Measurements from ENCODE around the gene PEX26. TPM values are rescaled to one million over a fixed set of nuclear protein-coding genes. Genes with fewer than 3 reads are reported as not detected.
"Not testable (repeated sequence)": the region's sequence is repeated elsewhere in the genome, so short reads cannot be mapped to it uniquely, and the experiment has no call there.

The PEX26 gene
- polyA plus RNA-seq, 6 donors from 2014 or later, result 1.0 to 4.3 (median 2.4) TPM

DNA sequence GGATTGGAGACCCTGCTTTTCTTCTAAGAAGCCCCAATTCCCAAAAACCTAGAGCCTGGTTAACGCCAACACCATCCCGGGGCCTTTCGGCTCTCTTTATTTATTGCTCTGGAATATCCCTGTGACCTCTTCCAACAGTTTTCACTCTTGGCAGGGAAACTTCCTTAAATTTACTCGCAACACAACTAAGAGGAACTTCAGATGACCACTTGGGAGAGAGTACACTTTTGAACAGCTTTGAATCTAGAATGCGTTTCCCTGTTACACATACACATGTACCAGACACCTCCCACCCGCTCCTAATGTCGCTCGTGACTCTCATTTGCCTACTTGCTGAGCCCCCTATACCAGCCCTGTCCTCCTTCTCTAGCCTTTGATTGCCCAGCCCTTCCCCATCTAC lies 52.2 kb downstream of the PEX26 start:
- Mint-ChIP-seq H3K36me3 (peaks cover 7 to 13% of the 10 kb centered on the region in 2 donors), H3K27me3 (no peaks in the 10 kb centered on the region), H3K4me3 (peak overlapping the region in 1 of 8 donors; percentile 54), H3K27ac (peak overlapping the region in 1 of 6 donors; percentile 39), H3K9me3 (no peaks in the 10 kb centered on the region), H3K4me1 (no peaks in the 10 kb centered on the region)
- DNase-seq (no peak), ATAC-seq (ENCODE audit: low read depth in 2 of 2) (no peak)

GRCh38 chr22:18130699-18131429 lies 53.1 kb downstream of the PEX26 start:
- no peak for ATAC-seq (ENCODE audit: low read depth in 2 of 2)
- Mint-ChIP-seq H3K27ac (no peak overlapping the region), H3K27me3 (no peaks in the 10 kb centered on the region), H3K36me3 (peaks cover 7 to 13% of the 10 kb centered on the region in 2 donors), H3K4me1 (no peaks in the 10 kb centered on the region), H3K4me3 (no peak overlapping the region), H3K9me3 (no peaks in the 10 kb centered on the region)
- no peak for DNase-seq

GRCh38 chr22:18133452-18133851 lies 55.7 kb downstream of the PEX26 start:
- ATAC-seq (ENCODE audit: low read depth in 2 of 2) (no peak), DNase-seq (no peak)
- Mint-ChIP-seq H3K4me1 (no peaks in the 10 kb centered on the region), H3K4me3 (no peak overlapping the region), H3K27me3 (no peaks in the 10 kb centered on the region), H3K27ac (no peak overlapping the region), H3K36me3 (peaks cover 5 to 7% of the 10 kb centered on the region in 2 donors), H3K9me3 (no peaks in the 10 kb centered on the region)

GRCh38 chr22:18136563-18137320 lies 59.0 kb downstream of the PEX26 start:
- no peak for ATAC-seq (ENCODE audit: low read depth in 2 of 2)
- Mint-ChIP-seq H3K27ac (peak overlapping the region in 2 of 6 donors; percentile 1 to 64), H3K27me3 (no peaks in the 10 kb centered on the region)

GRCh38 chr22:18141004-18141403 lies 63.2 kb downstream of the PEX26 start:
- H3K4me1 Mint-ChIP-seq; H3K4me3 Mint-ChIP-seq; H3K9me3 Mint-ChIP-seq; ATAC-seq (ENCODE audit: low read depth in 2 of 2); DNase-seq; H3K27me3 Mint-ChIP-seq; H3K36me3 Mint-ChIP-seq: not testable (repeated sequence)
- peak overlapping the region in 1 of 6 donors; percentile 8 for H3K27ac Mint-ChIP-seq

More at GRCh38 chr22:18136563-18137320, 59.0 kb downstream of the PEX26 start:
- Mint-ChIP-seq H3K4me3 (no peak overlapping the region), H3K36me3 (peaks cover 1 to 2% of the 10 kb centered on the region in 2 donors), H3K9me3 (peaks cover 0 to 1% (median 0%) of the 10 kb centered on the region in 7 donors), H3K4me1 (no peaks in the 10 kb centered on the region)
- DNase-seq, result no peak

DNA sequence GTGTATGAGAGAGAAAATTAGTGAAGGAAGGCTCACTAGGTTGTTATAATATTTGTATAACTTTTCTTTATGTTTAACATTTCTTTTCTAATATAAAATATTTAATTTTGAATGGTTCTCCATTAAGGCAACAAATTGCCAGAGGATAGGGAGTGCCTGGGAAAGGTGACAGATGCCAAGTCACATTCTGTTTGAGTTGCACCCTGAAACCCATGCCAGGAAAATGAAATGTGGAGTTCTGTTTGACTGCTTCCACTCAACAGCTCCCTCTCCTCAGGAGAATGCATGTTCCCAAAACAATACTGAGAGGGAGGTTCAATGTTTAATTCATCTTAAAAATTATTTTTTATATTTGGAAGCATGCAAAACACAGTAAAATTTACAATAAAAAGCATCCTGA lies 66.3 kb downstream of the PEX26 start:
- ATAC-seq (ENCODE audit: low read depth in 2 of 2), result no peak
- Mint-ChIP-seq H3K4me3 (no peak overlapping the region), H3K27ac (no peak overlapping the region), H3K36me3 (no peaks in the 10 kb centered on the region), H3K4me1 (peaks cover 0 to 12% (median 10%) of the 10 kb centered on the region in 3 donors), H3K9me3 (peaks cover 0 to 4% (median 0%) of the 10 kb centered on the region in 7 donors), H3K27me3 (no peaks in the 10 kb centered on the region)
- DNase-seq, result no peak

GRCh38 chr22:18145676-18146388 lies 68.0 kb downstream of the PEX26 start:
- DNase-seq (no peak), ATAC-seq (ENCODE audit: low read depth in 2 of 2) (no peak)
- Mint-ChIP-seq H3K4me3 (peak overlapping the region in 1 of 8 donors; percentile 24), H3K36me3 (no peaks in the 10 kb centered on the region), H3K27me3 (no peaks in the 10 kb centered on the region), H3K9me3 (peaks cover 0 to 2% (median 0%) of the 10 kb centered on the region in 7 donors), H3K4me1 (peaks cover 0 to 24% (median 13%) of the 10 kb centered on the region in 3 donors), H3K27ac (peak overlapping the region in 1 of 6 donors; percentile 75)

DNA sequence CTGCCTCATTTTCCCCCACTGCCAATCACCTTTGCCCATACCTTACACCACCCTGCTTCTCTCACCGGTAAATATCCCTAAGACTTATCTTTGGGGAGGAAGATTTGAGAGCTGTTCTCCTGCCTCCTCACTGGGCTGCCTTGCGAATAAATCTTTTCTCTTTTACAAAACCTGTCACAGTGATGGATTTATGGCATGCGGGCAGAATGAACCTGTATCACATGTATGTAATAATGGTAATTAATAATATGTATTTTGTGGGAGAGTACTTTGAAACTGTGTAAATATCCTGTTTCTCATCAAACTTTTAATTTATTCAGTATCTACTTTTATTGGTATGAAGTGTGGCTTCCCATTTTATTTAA lies 68.6 kb downstream of the PEX26 start:
- peaks cover 0 to 25% (median 13%) of the 10 kb centered on the region in 3 donors for H3K4me1 Mint-ChIP-seq
- peaks cover 0 to 2% (median 0%) of the 10 kb centered on the region in 7 donors for H3K9me3 Mint-ChIP-seq
- H3K36me3 Mint-ChIP-seq, result no peaks in the 10 kb centered on the region
- H3K27me3 Mint-ChIP-seq, result no peaks in the 10 kb centered on the region
- ATAC-seq (ENCODE audit: low read depth in 2 of 2), result no peak
- no peak for DNase-seq
- H3K27ac Mint-ChIP-seq, result peak overlapping the region in 1 of 6 donors; percentile 75
- peak overlapping the region in 3 of 8 donors; percentile 24 to 54 (median 47) for H3K4me3 Mint-ChIP-seq

DNA sequence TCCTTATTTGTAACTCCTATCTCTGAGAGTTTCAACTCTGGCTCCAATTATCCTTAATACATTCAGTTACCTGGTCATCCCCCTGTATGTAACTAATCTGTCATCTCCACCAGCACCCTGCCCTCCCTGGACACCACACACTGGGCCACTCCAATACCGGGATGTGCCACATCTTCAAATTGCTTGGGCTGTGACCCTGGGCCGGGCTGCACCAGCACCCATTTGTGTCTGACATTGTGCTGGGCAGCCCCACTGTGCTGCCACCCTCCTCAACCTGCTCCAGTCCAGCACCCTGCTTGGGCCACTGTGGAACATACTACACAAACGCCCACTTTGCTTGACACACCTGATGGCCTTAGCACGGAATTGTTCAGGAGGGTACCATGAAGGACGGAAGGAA lies 70.0 kb downstream of the PEX26 start:
- Mint-ChIP-seq H3K4me3 (peak overlapping the region in 3 of 8 donors; percentile 40 to 88 (median 51)), H3K27me3 (no peaks in the 10 kb centered on the region)
- no peak for DNase-seq

DNA sequence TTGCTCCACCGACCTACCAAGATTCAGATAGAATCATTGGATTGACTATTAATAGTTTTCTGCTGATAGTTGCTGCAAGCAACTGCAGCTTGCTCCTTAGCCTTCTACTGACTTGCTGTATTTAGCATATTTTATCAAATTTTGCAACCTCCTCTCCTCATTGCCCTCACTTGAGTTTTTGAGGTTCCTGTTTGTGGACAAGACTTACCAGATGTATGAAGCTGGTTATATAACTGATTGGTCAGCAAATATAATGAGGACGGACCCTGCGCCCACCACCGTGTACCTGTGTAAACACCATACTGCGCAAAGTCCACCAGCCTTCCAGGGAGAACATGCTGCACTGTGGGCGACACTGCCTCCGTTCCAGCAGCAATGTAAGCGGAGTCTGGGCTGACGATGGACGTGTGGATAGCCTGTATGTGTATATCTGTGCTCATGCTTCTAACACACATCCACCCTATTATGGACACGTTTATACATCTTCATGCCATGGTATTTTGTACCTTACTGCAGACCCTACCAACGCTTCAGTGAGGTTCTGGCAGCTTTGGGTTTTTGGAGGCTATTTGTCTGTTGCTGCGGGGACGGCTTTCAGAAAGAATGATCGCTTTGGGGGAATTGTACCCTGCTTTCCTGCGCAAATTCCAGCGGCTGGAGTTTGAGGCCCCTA lies 70.6 kb downstream of the PEX26 start:
- Mint-ChIP-seq H3K4me1 (peaks cover 5 to 28% (median 18%) of the 10 kb centered on the region in 3 donors), H3K9me3 (no peaks in the 10 kb centered on the region)

More for the DNA sequence above, 70.0 kb downstream of the PEX26 start:
- ATAC-seq (ENCODE audit: low read depth in 2 of 2), result no peak
- Mint-ChIP-seq H3K27ac (peak overlapping the region in 2 of 6 donors; percentile 44 to 58), H3K9me3 (no peaks in the 10 kb centered on the region), H3K4me1 (peaks cover 4 to 28% (median 17%) of the 10 kb centered on the region in 3 donors), H3K36me3 (no peaks in the 10 kb centered on the region)

DNA sequence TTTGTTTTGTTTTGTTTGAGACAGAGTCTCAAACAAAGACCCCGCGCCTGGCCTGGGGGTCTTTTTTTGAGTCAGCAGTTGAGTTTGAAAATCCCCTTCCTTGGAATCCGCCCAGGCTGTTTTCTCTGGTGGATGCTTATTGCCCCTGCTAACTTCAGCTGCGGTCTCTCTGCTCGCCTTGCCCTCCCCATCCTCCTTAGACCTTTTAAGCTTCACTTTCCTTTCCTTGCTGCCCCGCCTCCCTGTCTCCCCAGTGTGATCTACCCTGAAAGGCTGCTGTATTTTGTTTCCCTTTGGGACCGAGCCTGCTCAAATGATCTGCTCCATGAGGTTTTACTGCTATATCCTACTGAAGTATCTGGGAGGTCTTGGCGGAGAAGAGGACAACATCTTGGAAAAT lies 74.7 kb downstream of the PEX26 start:
- H3K4me1 Mint-ChIP-seq, result peaks cover 5 to 28% (median 18%) of the 10 kb centered on the region in 3 donors

More for the DNA sequence above, 70.6 kb downstream of the PEX26 start:
- DNase-seq (no peak), ATAC-seq (ENCODE audit: low read depth in 2 of 2) (no peak)
- Mint-ChIP-seq H3K27ac (peak overlapping the region in 1 of 6 donors; percentile 38), H3K36me3 (no peaks in the 10 kb centered on the region), H3K27me3 (no peaks in the 10 kb centered on the region), H3K4me3 (peak overlapping the region in 7 of 8 donors; percentile 23 to 91 (median 79))

DNA sequence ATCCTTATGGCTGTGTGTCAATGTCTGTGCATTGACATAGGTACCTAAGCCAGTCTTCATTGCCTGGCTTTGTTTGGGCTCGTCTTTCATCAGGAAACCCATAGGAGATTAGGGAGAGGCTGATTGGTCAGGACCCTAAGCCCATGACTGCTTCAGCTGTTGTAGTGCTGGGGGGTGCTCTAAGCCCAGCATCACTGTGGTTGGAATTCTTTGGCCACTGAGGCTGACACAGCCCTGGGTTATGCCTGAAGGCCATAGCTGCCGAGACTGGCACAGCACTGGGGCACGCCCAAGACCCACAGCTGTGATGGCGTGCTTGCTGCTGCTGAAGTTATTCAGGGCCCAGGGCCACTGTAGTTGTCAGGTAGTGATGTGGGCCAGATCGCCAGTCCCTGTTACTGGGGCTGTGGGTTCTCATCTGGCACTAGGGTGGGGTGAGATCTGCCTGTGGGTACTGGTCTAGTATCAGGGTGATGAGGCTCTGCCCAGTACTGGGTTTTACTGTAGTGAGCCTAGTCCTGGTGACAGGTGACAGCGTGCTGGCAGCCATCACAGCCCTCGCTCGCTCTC lies 77.1 kb downstream of the PEX26 start:
- ATAC-seq (ENCODE audit: low read depth in 2 of 2), result no peak
- no peaks in the 10 kb centered on the region for H3K9me3 Mint-ChIP-seq
- peak overlapping the region in 1 of 8 donors; percentile 25 for H3K4me3 Mint-ChIP-seq
- H3K36me3 Mint-ChIP-seq, result no peaks in the 10 kb centered on the region
- no peaks in the 10 kb centered on the region for H3K27me3 Mint-ChIP-seq
- DNase-seq, result no peak
- peaks cover 5 to 15% (median 6%) of the 10 kb centered on the region in 3 donors for H3K4me1 Mint-ChIP-seq
- H3K27ac Mint-ChIP-seq, result no peak overlapping the region

More for the DNA sequence above, 74.7 kb downstream of the PEX26 start:
- Mint-ChIP-seq H3K27me3 (no peaks in the 10 kb centered on the region), H3K9me3 (no peaks in the 10 kb centered on the region), H3K4me3 (peak overlapping the region in 4 of 8 donors; percentile 33 to 84 (median 46)), H3K36me3 (no peaks in the 10 kb centered on the region), H3K27ac (peak overlapping the region in 1 of 6 donors; percentile 76)
- DNase-seq (no peak), ATAC-seq (ENCODE audit: low read depth in 2 of 2) (no peak)
